Measurements from ENCODE around the gene RGSL1. TPM values are rescaled to one million over a fixed set of nuclear protein-coding genes. Genes with fewer than 3 reads are reported as not detected.

The RGSL1 gene
- total RNA-seq, 4 donors from 2014 or later: 3.6 TPM; not detected in 3

DNA sequence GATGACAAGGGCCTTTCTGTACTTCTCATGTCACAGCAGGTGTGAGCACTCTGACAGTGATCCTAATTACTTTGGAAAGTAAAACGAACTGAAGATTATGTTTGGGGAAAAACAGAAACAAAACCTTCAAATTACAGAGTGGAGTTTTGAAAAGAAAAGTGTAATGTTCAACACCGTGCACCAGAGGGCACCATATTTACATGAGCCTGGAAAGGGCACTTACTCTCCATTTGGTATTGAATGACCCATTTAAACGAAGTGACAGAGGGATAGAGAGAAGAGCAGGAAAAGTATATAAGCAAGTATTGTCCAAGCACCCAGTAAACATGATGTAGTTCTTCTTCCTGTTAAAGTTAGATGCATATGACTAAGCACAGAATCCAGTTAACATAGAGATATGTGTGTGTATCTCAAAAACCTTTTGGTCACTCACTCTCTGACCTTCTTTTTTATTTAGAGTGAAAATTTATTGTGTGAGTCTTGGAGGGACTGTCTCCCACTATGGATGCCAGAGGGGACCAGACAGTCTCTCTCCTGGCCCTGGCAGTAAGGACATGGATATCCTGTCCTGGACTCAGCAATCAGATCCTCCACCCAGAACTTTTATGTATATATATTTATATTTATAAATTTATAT lies 3.8 kb upstream of the RGSL1 start:
- TF ChIP-seq CTCF (IDR thresholded peaks at IDR 0.05; ENCODE audit: low read depth): no peak

GRCh38 chr1:182447660-182448059 lies 2.3 kb upstream of the RGSL1 start:
- no peak for TF ChIP-seq CTCF (IDR thresholded peaks at IDR 0.05; ENCODE audit: low read depth)

- no peak for TF ChIP-seq CTCF (IDR thresholded peaks at IDR 0.05; ENCODE audit: low read depth)
Observed at GRCh38 chr1:182453631-182454030, 3.7 kb downstream of the RGSL1 start.

DNA sequence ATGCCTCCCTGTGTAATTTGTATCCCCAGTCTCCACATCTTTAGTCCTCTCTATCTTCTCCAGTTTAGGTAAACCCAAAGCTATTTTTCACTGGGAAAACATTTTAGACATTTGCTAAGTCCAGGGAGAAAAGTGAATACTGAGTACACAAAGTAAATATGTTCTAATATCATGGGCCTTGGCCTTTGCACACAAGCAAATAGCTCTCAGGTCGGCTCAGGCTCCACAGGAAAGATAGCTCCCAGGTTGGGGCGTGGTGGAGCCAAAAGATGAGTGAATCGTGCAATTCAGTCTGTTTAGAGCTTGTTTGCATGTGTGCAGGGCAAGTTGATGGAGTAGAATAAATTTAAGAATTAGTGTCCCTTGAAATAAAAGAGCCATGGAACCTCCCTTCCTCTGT lies 7.9 kb downstream of the RGSL1 start:
- no peak for TF ChIP-seq CTCF (IDR thresholded peaks at IDR 0.05; ENCODE audit: low read depth)

DNA sequence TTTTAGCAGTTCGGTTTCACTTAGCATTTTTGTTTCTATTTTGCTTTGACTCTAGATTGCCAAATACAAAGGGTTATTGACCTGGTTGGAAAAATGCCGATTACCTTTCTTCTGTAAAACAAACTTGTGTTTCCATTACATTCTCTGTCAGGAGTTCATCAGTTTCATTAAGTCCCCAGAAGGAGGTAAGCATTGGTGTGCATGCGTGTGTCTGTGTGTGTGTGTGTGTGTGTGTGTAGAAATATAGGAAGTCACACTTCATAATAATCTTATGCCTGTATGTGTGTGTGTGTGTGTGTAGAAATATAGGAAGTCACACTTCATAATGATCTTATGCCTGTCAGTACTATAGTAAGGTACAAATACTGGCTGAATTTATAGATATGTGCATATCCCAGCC lies 10.0 kb downstream of the RGSL1 start:
- TF ChIP-seq CTCF (IDR thresholded peaks at IDR 0.05; ENCODE audit: low read depth): no peak

DNA sequence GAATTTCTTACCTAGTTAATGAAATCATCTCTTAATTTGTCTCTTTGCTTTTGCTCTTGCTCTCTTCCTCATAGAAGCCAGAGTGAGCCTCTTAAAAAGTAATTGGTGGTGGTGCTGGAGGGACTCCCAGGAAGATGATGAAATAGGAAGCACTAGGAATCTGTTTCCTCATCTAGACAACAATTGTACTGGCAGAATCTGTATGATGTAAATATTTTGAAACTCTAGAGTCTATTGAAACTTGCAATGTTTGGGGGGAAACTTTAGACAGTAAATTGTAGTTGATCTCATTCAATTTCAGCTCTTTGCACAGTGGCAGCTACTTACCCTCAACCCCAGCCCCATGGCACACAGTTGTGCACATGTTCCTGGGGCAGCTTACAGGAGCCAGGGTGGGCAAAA lies 10.6 kb downstream of the RGSL1 start:
- no peak for TF ChIP-seq CTCF (IDR thresholded peaks at IDR 0.05; ENCODE audit: low read depth)

DNA sequence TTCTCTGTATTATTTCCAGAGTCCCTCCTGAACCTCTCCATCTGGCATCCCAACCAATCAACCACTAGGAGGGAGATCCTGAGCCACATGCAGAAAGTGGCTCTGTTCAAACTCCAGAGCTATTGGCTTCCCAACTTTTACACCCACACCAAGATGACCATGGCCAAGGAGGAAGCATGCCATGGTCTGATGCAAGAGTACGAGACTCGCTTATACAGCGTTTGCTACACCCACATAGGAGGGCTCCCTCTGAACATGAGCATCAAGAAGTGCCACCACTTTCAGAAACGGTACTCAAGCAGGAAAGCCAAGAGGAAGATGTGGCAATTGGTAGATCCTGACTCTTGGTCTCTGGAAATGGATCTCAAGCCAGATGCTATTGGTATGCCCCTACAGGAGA lies 23.6 kb downstream of the RGSL1 start:
- TF ChIP-seq CTCF (IDR thresholded peaks at IDR 0.05; ENCODE audit: low read depth): no peak

All from subcutaneous adipose tissue (tissue), 4 donors.